Activated CD8-positive, alpha-beta T cell treated with anti-CD3 and anti-CD28 coated beads for 36 hours (primary cell): ENCODE measurements around the gene RPP14. TPM values are rescaled to one million over a fixed set of nuclear protein-coding genes. Genes with fewer than 3 reads are reported as not detected.
A peak's percentile ranks its signal among the peaks of the same experiment; 100 is the strongest.
"Not testable (repeated sequence)": the region's sequence is repeated elsewhere in the genome, so short reads cannot be mapped to it uniquely, and the experiment has no call there.

Source experiments
- ATAC-seq: fragments of 200-7000 bp; cut with Tn5 transposase; one replicate; pipeline ENCODE4 v1.10.0; 2021; ENCODE audit warnings: mild to moderate bottlenecking, moderate library complexity
- CTCF ChIA-PET: fragments of 350-600 bp; sonication (Branson Sonifier 250); formaldehyde crosslinking; loops from one replicate; lab custom pipeline; 2021; ENCODE audit warnings: antibody characterized with exemption; lab: Charles Lee
- POLR2A ChIA-PET: fragments of 350-600 bp; sonication (Branson Sonifier 250); formaldehyde crosslinking; loops from one replicate; lab custom pipeline; 2021; ENCODE audit warnings: antibody characterized with exemption; lab: Charles Lee
- DNase-seq: peaks from one replicate; pipeline ENCODE4 v3.0.0-alpha.2; 2020
- H3K27ac Mint-ChIP-seq: one replicate; pipeline ENCODE4 v1.8.0; 2021; ENCODE audit warnings: mild to moderate bottlenecking, mixed read lengths
- H3K27me3 Mint-ChIP-seq: one replicate; pipeline ENCODE4 v1.8.0; 2021; ENCODE audit warnings: mixed read lengths
- H3K36me3 Mint-ChIP-seq: one replicate; pipeline ENCODE4 v1.8.0; 2021; ENCODE audit warnings: low read depth, mixed read lengths
- H3K4me1 Mint-ChIP-seq: one replicate; pipeline ENCODE4 v1.8.0; 2021; ENCODE audit warnings: low read depth, mixed read lengths
- H3K4me3 Mint-ChIP-seq: one replicate; pipeline ENCODE4 v1.8.0; 2021; ENCODE audit warnings: mild to moderate bottlenecking, moderate library complexity, mixed read lengths
- H3K9me3 Mint-ChIP-seq: one replicate; pipeline ENCODE4 v1.8.0; 2021; ENCODE audit warnings: mixed read lengths
- intact Hi-C: fragments of 100-400 bp; cut with micrococcal nuclease; formaldehyde crosslinking; loops from one replicate; pipeline ENCODE4 v1.10.0; 2022
- total RNA-seq, 2 experiments: library from RNA; stranded (reverse); gene quantifications; one replicate each; pipeline ENCODE4 v1.2.3, GENCODE V29; 2021
- TF ChIP-seq, protein P1 (sequence below): fragments of 200-600 bp; IDR thresholded peaks from one replicate; pipeline ENCODE4 v1.8.0; 2022; ENCODE audit warnings: antibody characterized with exemption, mild to moderate bottlenecking

RPP14 gene
- total RNA-seq, 2 experiments from 2014 or later, result 16.1 to 18.0 TPM

DNA sequence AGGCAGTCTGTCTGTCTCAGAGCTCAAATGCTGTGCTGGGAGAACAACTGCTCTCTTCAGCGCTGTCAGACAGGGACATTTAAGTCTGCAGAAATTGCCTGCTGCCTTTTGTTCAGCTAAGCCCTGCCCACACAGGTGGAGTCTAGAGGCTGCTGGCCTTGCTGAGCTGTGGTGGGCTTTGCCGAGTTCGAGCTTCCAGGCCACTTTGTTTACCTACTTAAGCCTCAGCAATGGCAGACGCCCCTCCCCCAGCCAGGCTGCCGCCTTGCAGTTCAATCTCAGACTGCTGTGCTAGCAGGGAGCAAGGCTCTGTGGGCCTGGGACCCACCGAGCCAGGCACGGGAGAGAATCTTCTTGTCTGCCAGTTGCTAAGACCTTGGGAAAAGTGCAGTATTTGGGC is 25.0 kb upstream of the RPP14 start:
- no peak overlapping the region for H3K4me3 Mint-ChIP-seq
- ATAC-seq (no peak), DNase-seq (no peak)
- H3K27ac Mint-ChIP-seq, result no peak overlapping the region
- H3K36me3 Mint-ChIP-seq, result peaks cover 19% of the 10 kb centered on the region
- peaks cover 2% of the 10 kb centered on the region for H3K9me3 Mint-ChIP-seq
- intact Hi-C loops, result no loop called here
- ChIA-PET CTCF (no interaction called here), POLR2A (no interaction called here)
- no peaks in the 10 kb centered on the region for H3K27me3 Mint-ChIP-seq
- TF ChIP-seq, protein P1, sequence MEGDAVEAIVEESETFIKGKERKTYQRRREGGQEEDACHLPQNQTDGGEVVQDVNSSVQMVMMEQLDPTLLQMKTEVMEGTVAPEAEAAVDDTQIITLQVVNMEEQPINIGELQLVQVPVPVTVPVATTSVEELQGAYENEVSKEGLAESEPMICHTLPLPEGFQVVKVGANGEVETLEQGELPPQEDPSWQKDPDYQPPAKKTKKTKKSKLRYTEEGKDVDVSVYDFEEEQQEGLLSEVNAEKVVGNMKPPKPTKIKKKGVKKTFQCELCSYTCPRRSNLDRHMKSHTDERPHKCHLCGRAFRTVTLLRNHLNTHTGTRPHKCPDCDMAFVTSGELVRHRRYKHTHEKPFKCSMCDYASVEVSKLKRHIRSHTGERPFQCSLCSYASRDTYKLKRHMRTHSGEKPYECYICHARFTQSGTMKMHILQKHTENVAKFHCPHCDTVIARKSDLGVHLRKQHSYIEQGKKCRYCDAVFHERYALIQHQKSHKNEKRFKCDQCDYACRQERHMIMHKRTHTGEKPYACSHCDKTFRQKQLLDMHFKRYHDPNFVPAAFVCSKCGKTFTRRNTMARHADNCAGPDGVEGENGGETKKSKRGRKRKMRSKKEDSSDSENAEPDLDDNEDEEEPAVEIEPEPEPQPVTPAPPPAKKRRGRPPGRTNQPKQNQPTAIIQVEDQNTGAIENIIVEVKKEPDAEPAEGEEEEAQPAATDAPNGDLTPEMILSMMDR, result no peak
- no peaks in the 10 kb centered on the region for H3K4me1 Mint-ChIP-seq

DNA sequence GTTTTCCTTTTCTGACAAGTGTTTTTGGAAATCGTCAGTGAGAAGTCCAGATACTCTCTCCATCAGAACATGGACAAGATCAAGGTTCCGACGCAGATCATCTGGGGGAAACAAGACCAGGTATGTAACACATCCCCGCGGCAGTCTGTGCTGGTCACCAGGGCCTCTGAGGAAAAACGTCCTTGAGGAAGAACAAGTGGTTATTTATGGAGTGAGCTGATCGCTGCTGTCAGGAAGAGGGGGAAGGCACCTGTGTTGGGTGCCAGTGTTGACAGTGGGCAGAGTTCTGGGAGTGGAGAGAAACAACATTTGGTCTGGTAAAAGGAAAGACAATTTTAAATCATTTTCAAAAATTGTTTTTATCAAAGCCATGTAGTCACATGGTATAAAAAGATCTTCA is 20.7 kb upstream of the RPP14 start:
- DNase-seq (no peak), ATAC-seq (no peak)
- no peaks in the 10 kb centered on the region for H3K9me3 Mint-ChIP-seq
- no peak overlapping the region for H3K4me3 Mint-ChIP-seq
- H3K4me1 Mint-ChIP-seq, result no peaks in the 10 kb centered on the region
- H3K27ac Mint-ChIP-seq, result no peak overlapping the region
- no peaks in the 10 kb centered on the region for H3K27me3 Mint-ChIP-seq
- POLR2A ChIA-PET, result no interaction called here
- CTCF ChIA-PET, result no interaction called here
- intact Hi-C loops, result no loop called here
- TF ChIP-seq, protein P1, result no peak
- peaks cover 5% of the 10 kb centered on the region for H3K36me3 Mint-ChIP-seq

DNA sequence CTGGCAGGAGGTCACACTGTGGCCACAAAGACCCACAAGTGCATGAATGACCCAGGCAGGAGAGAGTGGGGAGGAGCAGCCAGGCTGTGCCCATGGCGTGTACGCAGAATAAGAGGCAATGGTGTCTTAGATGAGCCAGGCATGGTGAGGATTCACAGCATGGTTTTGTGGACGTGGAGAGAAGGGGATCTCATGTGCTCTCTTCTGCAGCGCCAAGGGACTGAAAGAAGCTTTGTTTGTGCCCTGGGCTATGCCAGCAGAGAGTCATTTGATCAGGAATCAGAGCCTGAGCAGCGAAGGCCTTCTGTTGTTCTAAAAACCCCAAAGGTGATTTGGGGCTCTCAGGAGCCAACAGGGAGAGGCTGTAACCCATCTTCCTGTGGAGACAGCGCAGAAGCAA is 18.7 kb upstream of the RPP14 start:
- no peak for ATAC-seq
- Mint-ChIP-seq H3K27ac (no peak overlapping the region), H3K36me3 (peaks cover 5% of the 10 kb centered on the region), H3K4me1 (no peaks in the 10 kb centered on the region), H3K4me3 (no peak overlapping the region), H3K9me3 (no peaks in the 10 kb centered on the region), H3K27me3 (no peaks in the 10 kb centered on the region)
- DNase-seq, result no peak
- ChIA-PET POLR2A (interaction anchor here (0.6 kb wide), 1 partner anchor 317 kb away, joined by 3 read pairs; no protein-coding TSS in a partner anchor), CTCF (no interaction called here)
- intact Hi-C loops, result no loop called here
- TF ChIP-seq, protein P1, result no peak

DNA sequence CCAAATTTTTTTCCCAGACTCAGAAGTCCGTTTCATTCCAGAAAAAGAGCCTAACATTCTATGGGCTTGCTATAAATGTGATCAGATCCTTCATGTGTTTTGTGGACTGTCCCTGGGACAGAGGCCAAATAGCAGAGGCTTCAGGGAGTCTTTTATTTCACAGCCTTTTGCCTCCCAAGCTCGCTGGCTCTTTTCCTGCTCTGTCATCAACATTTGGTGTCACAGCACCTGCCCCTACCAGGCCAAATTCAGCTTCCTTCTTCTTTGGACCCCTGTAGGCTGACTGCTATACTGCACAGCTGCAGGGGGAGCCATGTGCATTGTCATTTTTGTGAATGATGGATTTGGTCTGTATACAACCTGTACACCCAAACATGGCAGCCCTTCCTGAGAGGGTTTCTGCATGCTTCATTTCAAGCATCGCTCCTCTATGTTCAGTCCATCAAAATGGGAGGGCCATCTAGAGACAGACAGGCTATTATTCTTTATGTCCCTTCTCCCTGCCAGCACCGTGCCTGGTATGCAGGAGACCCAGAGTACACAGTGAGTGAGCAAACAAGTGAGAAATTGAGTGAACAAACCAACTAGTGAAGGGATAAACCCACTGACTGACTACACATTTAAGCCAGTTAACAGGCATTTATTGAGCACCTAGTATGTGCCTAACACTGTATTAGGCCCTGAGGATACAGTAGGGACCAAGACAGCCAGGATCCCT is 17.9 kb upstream of the RPP14 start:
- H3K27me3 Mint-ChIP-seq, result no peaks in the 10 kb centered on the region
- no peaks in the 10 kb centered on the region for H3K4me1 Mint-ChIP-seq
- peaks cover 5% of the 10 kb centered on the region for H3K36me3 Mint-ChIP-seq
- CTCF ChIA-PET, result interaction anchor here (0.8 kb wide), 1 partner anchor 21 kb away, joined by 3 read pairs; no protein-coding TSS in a partner anchor
- ATAC-seq (peak; percentile 45), DNase-seq (no peak)
- POLR2A ChIA-PET, result no interaction called here
- H3K27ac Mint-ChIP-seq, result no peak overlapping the region
- no peak overlapping the region for H3K4me3 Mint-ChIP-seq
- TF ChIP-seq, protein P1, result no peak
- H3K9me3 Mint-ChIP-seq, result no peaks in the 10 kb centered on the region
- intact Hi-C loops, result no loop called here

DNA sequence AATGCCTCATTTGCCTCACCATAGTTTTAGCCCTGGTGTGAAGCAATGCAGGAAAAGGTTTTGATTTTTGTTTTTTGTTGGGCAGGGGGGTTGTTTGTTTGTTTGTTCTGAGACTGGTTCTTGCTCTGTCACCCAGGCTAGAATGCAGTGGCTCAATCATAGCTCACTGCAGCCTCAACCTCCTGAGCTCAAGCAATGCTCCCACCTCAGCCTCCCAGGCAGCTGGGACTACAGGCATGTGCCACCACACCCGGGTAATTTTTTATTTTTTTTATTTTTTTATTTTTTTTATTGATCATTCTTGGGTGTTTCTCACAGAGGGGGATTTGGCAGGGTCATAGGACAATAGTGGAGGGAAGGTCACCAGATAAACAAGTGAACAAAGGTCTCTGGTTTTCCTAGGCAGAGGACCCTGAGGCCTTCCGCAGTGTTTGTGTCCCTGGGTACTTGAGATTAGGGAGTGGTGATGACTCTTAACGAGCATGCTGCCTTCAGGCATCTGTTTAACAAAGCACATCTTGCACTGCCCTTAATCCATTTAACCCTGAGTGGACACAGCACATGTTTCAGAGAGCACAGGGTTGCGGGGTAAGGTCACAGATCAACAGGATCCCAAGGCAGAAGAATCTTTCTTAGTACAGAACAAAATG is 17.0 kb upstream of the RPP14 start:
- H3K4me1 Mint-ChIP-seq, H3K27ac Mint-ChIP-seq, ATAC-seq, H3K9me3 Mint-ChIP-seq, intact Hi-C loops, H3K27me3 Mint-ChIP-seq, H3K4me3 Mint-ChIP-seq, H3K36me3 Mint-ChIP-seq, POLR2A ChIA-PET, DNase-seq: not testable (repeated sequence)
- CTCF ChIA-PET, result interaction anchor here (0.8 kb wide), 1 partner anchor 22 kb away, joined by 3 read pairs; no protein-coding TSS in a partner anchor

DNA sequence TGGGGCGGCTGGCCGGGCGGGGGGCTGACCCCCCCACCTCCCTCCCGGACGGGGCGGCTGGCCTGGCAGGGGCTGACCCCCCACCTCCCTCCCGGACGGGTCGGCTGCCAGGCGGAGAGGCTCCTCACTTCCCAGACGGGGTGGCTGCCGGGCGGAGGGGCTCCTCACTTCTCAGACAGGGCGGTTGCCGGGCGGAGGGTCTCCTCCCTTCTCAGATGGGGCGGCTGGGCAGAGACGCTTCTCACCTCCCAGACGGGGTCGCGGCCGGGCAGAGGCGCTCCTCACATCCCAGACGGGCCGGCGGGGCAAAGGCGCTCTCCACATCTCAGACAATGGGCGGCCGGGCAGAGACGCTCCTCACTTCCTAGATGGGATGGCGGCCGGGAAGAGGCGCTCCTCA is 15.6 kb upstream of the RPP14 start:
- H3K4me1 Mint-ChIP-seq, H3K27me3 Mint-ChIP-seq, H3K4me3 Mint-ChIP-seq, intact Hi-C loops, DNase-seq, ATAC-seq, CTCF ChIA-PET, POLR2A ChIA-PET, H3K27ac Mint-ChIP-seq, H3K36me3 Mint-ChIP-seq, H3K9me3 Mint-ChIP-seq: not testable (repeated sequence)
